IMR-90 (cell line): ENCODE results near the gene DNAJC3. TPM values are rescaled to one million over a fixed set of nuclear protein-coding genes. Genes with fewer than 3 reads are reported as not detected.
"Not testable (repeated sequence)": the region's sequence is repeated elsewhere in the genome, so short reads cannot be mapped to it uniquely, and the experiment has no call there.

Source experiments
- ATAC-seq: fragments of 200-7000 bp; cut with Tn5 transposase; 2 replicates; pipeline ENCODE4 v1.9.1; 2020; ENCODE audit warnings: low read depth, mild to moderate bottlenecking, moderate library complexity
- BruUV-seq: library from RNA; stranded (reverse); fragments of 400-500 nt; replicated peaks from 2 replicates; lab custom pipeline; 2021; lab: Mats Ljungman, UMichigan
- CTCF ChIA-PET: fragments of 300-600 bp; formaldehyde crosslinking; extraction: SDS; loops from one replicate; lab custom pipeline; 2021; ENCODE audit warnings: antibody characterized with exemption; lab: Yijun Ruan, JAX
- POLR2A ChIA-PET: fragments of 300-600 bp; sonication (Branson Sonifier 250); formaldehyde crosslinking; loops from one replicate; lab custom pipeline; 2022; ENCODE audit warnings: antibody characterized with exemption; ENCODE audit not compliant: unreplicated experiment; lab: Charles Lee
- DNase-seq: peaks from one replicate; pipeline ENCODE4 v3.0.0; 2013
- H2AFZ ChIP-seq: replicated peaks from 2 replicates; pipeline ENCODE3; 2013; ENCODE audit warnings: low read length, mild to moderate bottlenecking; ENCODE audit not compliant: poor library complexity
- H2AK5ac ChIP-seq: 2 replicates; pipeline ENCODE4 v1.6.1; 2013; ENCODE audit warnings: low read depth, low read length, inconsistent platforms
- H2AK9ac ChIP-seq: replicated peaks from 2 replicates; pipeline ENCODE3; 2013; ENCODE audit warnings: mild to moderate bottlenecking, low read depth, low read length, moderate library complexity; ENCODE audit not compliant: poor library complexity
- H2BK120ac ChIP-seq: 2 replicates; pipeline ENCODE4 v1.6.1; 2013; ENCODE audit warnings: low read depth, low read length, inconsistent platforms
- H2BK15ac ChIP-seq: 3 replicates; pipeline ENCODE4 v1.6.1; 2013; ENCODE audit warnings: low read depth, low read length, inconsistent platforms
- H2BK20ac ChIP-seq: 2 replicates; pipeline ENCODE4 v1.6.1; 2013; ENCODE audit warnings: low read depth, mild to moderate bottlenecking, inconsistent platforms, low read length, moderate library complexity
- H2BK5ac ChIP-seq: 2 replicates; pipeline ENCODE4 v1.6.1; 2013; ENCODE audit warnings: mild to moderate bottlenecking, low read depth, low read length, inconsistent platforms; ENCODE audit not compliant: poor library complexity, severe bottlenecking
- H3K14ac ChIP-seq: replicated peaks from 2 replicates; pipeline ENCODE4 v1.6.1; 2013; ENCODE audit warnings: low read depth, low read length, inconsistent platforms
- H3K18ac ChIP-seq: 2 replicates; pipeline ENCODE4 v1.6.1; 2013; ENCODE audit warnings: low read depth, low read length, control low read depth
- H3K23ac ChIP-seq: 2 replicates; pipeline ENCODE4 v1.6.1; 2013; ENCODE audit warnings: low read depth, low read length, inconsistent platforms
- H3K27ac ChIP-seq: 2 replicates; pipeline ENCODE4 v1.5.1; 2013; ENCODE audit warnings: mild to moderate bottlenecking, control low read depth, low read length; ENCODE audit not compliant: insufficient read depth
- H3K27me3 ChIP-seq: 2 replicates; pipeline ENCODE4 v1.6.1; 2013; ENCODE audit warnings: low read length; ENCODE audit not compliant: control insufficient read depth, insufficient read depth
- H3K36me3 ChIP-seq: 2 replicates; pipeline ENCODE4 v1.6.1; 2013; ENCODE audit warnings: low read length, mixed read lengths; ENCODE audit not compliant: control insufficient read depth, insufficient read depth
- H3K4ac ChIP-seq: 2 replicates; pipeline ENCODE4 v1.6.1; 2013; ENCODE audit warnings: low read depth, low read length, inconsistent platforms
- H3K4me1 ChIP-seq: 2 replicates; pipeline ENCODE4 v1.6.1; 2013; ENCODE audit warnings: low read length, mixed read lengths; ENCODE audit not compliant: control insufficient read depth, insufficient read depth
- H3K4me2 ChIP-seq: 2 replicates; pipeline ENCODE4 v1.6.1; 2013; ENCODE audit warnings: low read depth, mild to moderate bottlenecking, control low read depth, low read length, moderate library complexity
- H3K4me3 ChIP-seq: 2 replicates; pipeline ENCODE4 v1.5.1; 2013; ENCODE audit warnings: low read depth, mild to moderate bottlenecking, control low read depth, low read length, moderate library complexity; ENCODE audit not compliant: insufficient read depth
- H3K56ac ChIP-seq: 2 replicates; pipeline ENCODE4 v1.6.1; 2013; ENCODE audit warnings: low read length, inconsistent platforms; ENCODE audit not compliant: insufficient read depth; ENCODE audit errors: extremely low read depth
- H3K79me1 ChIP-seq, 2 experiments: 2 replicates each; pipeline ENCODE4 v1.6.1; 2013; ENCODE audit warnings: low read length in 2 of 2, inconsistent platforms in 1 of 2, low read depth in 1 of 2
- H3K9ac ChIP-seq: 2 replicates; pipeline ENCODE4 v1.6.1; 2013; ENCODE audit warnings: low read depth, low read length, control low read depth
- H3K9me1 ChIP-seq: 2 replicates; pipeline ENCODE4 v1.6.1; 2013; ENCODE audit warnings: low read length, inconsistent platforms; ENCODE audit not compliant: insufficient read depth
- H3K9me3 ChIP-seq: 2 replicates; pipeline ENCODE4 v1.6.1; 2013; ENCODE audit warnings: low read length; ENCODE audit not compliant: control insufficient read depth, insufficient read depth
- H4K20me1 ChIP-seq: 2 replicates; pipeline ENCODE4 v1.6.1; 2013; ENCODE audit warnings: low read length, inconsistent platforms; ENCODE audit not compliant: insufficient read depth
- H4K5ac ChIP-seq: 2 replicates; pipeline ENCODE4 v1.6.1; 2013; ENCODE audit warnings: mild to moderate bottlenecking, low read depth, low read length, control low read depth
- H4K8ac ChIP-seq, 2 experiments: 2 replicates each; pipeline ENCODE4 v1.6.1; 2013; ENCODE audit warnings: low read depth in 2 of 2, low read length in 2 of 2, control low read depth in 1 of 2, inconsistent platforms in 1 of 2
- H4K91ac ChIP-seq: 2 replicates; pipeline ENCODE4 v1.6.1; 2013; ENCODE audit warnings: low read depth, low read length, inconsistent platforms; ENCODE audit not compliant: insufficient read depth
- WGBS, 2 experiments: methylation state at CpG; one replicate each; pipeline versions ENCODE4 v1.1.5 to v1.1.7; 2013; ENCODE audit warnings: missing lambda C conversion rate in 2 of 2; ENCODE audit not compliant: insufficient read length in 1 of 2; ENCODE audit errors: extremely low coverage in 2 of 2; 5-methylcytosine and 5-hydroxymethylcytosine counted together
- dilution Hi-C: fragments of 300-500 bp; cut with HindIII; formaldehyde crosslinking; loops from one replicate; pipeline ENCODE4 v1.14.3; 2018; ENCODE audit warnings: low sequenced_read_pairs; ENCODE audit not compliant: unreplicated experiment
- in situ Hi-C: fragments of 300-500 bp; cut with MboI; formaldehyde crosslinking; loops from 3 replicates; pipeline ENCODE4 v1.14.3; 2019; ENCODE audit warnings: low sequenced_read_pairs, inconsistent platforms, mixed read lengths
- intact Hi-C: fragments of 100-400 bp; cut with micrococcal nuclease; formaldehyde crosslinking; loops from 2 replicates; pipeline ENCODE4 v1.10.0; 2022
- polyA plus RNA-seq, 3 experiments: library from polyadenylated mRNA; depleted of rRNA; stranded (reverse); fragments of >200 nt; gene quantifications; 2 replicates each; pipeline ENCODE4 v1.2.3, GENCODE V29; 2012; ENCODE audit warnings: low replicate concordance in 1 of 3
- total RNA-seq: library from RNA; depleted of rRNA; stranded (reverse); fragments of >200 nt; gene quantifications from 2 replicates; pipeline ENCODE4 v1.2.3, GENCODE V29; 2012

DNAJC3 gene
- total and polyA plus RNA-seq, 2 of the 4 experiments (the other 2 are of a cell fraction): 10.7 to 28.5 TPM

- H3K4ac ChIP-seq, H3K9me1 ChIP-seq, ATAC-seq, H2BK5ac ChIP-seq, POLR2A ChIA-PET, H4K91ac ChIP-seq, H2AK9ac ChIP-seq, H2BK120ac ChIP-seq, H3K56ac ChIP-seq, in situ Hi-C loops, H3K9me3 ChIP-seq, H3K4me1 ChIP-seq, H3K27ac ChIP-seq, H3K23ac ChIP-seq, BruUV-seq, H3K9ac ChIP-seq, H3K27me3 ChIP-seq, H2BK20ac ChIP-seq, H2AFZ ChIP-seq, H2AK5ac ChIP-seq, H3K14ac ChIP-seq, H2BK15ac ChIP-seq, CTCF ChIA-PET, H4K5ac ChIP-seq, H3K4me2 ChIP-seq, dilution Hi-C loops, DNase-seq, H3K4me3 ChIP-seq, H3K36me3 ChIP-seq, H3K18ac ChIP-seq, H4K8ac ChIP-seq, intact Hi-C loops: not testable (repeated sequence)
- peaks cover 7 to 31% of the 10 kb centered on the region in 2 experiments; a peak in 3 of 4 replicates for H3K79me1 ChIP-seq
- WGBS, 2 experiments: no CpG with 5 or more reads among the region's 1 CpG
- H4K20me1 ChIP-seq: peaks cover 12% of the 10 kb centered on the region; the same call in 1 of the 2 replicates
Measured at GRCh38 chr13:95781940-95782339, 105.0 kb downstream of the DNAJC3 start.
